ENCODE data around the gene CHST8.
"Not testable (repeated sequence)": the region's sequence is repeated elsewhere in the genome, so short reads cannot be mapped to it uniquely, and the experiment has no call there.

The CHST8 gene

GRCh38 chr19:33695547-33695946 is 73.8 kb downstream of the CHST8 start:
- not testable (repeated sequence) for DNase-seq

GRCh38 chr19:33697766-33698165 is 76.0 kb downstream of the CHST8 start:
- no peak for DNase-seq

GRCh38 chr19:33698576-33699435 is 77.1 kb downstream of the CHST8 start:
- DNase-seq: no peak

GRCh38 chr19:33699754-33700407 is 78.1 kb downstream of the CHST8 start:
- no peak for DNase-seq

GRCh38 chr19:33700408-33701013 is 78.8 kb downstream of the CHST8 start:
- DNase-seq: no peak

- no peak for DNase-seq
Observed at GRCh38 chr19:33701565-33701964, 79.8 kb downstream of the CHST8 start.

GRCh38 chr19:33702606-33703437 is 81.1 kb downstream of the CHST8 start:
- DNase-seq: no peak

GRCh38 chr19:33703438-33703750 is 81.6 kb downstream of the CHST8 start:
- no peak for DNase-seq

- DNase-seq: no peak
Observed at GRCh38 chr19:33703821-33704220, 82.1 kb downstream of the CHST8 start.

- no peak for DNase-seq
Observed at GRCh38 chr19:33704271-33704670, 82.5 kb downstream of the CHST8 start.

GRCh38 chr19:33705090-33705847 is 83.5 kb downstream of the CHST8 start:
- no peak for DNase-seq

GRCh38 chr19:33705860-33706259 is 84.1 kb downstream of the CHST8 start:
- DNase-seq: no peak

- DNase-seq: no peak
Observed at GRCh38 chr19:33706631-33707030, 84.9 kb downstream of the CHST8 start.

- no peak for DNase-seq
Observed at GRCh38 chr19:33712268-33712667, 90.5 kb downstream of the CHST8 start.

- DNase-seq: no peak
Observed at GRCh38 chr19:33713194-33713593, 91.4 kb downstream of the CHST8 start.

GRCh38 chr19:33714149-33714548 is 92.4 kb downstream of the CHST8 start:
- DNase-seq: no peak

- no peak for DNase-seq
Observed at GRCh38 chr19:33715462-33715861, 93.7 kb downstream of the CHST8 start.

GRCh38 chr19:33717878-33718277 is 96.1 kb downstream of the CHST8 start:
- DNase-seq: no peak

- no peak for DNase-seq
Observed at GRCh38 chr19:33718651-33719254, 97.0 kb downstream of the CHST8 start.

- no peak for DNase-seq
Observed at GRCh38 chr19:33719366-33720154, 97.8 kb downstream of the CHST8 start.

- DNase-seq: no peak
Observed at GRCh38 chr19:33720155-33720493, 98.4 kb downstream of the CHST8 start.

All from NCI-H146 (cell line).